HepG2 (cell line): Measurements from ENCODE around the gene CHST10. TPM values are rescaled to one million over a fixed set of nuclear protein-coding genes. Genes with fewer than 3 reads are reported as not detected.

Experiments
- ATAC-seq: fragments of 200-7000 bp; cut with Tn5 transposase; 3 replicates; pipeline ENCODE4 v1.9.1; 2020; ENCODE audit warnings: mild to moderate bottlenecking, moderate library complexity
- BruUV-seq: library from RNA; stranded (reverse); fragments of 400-500 nt; replicated peaks from 2 replicates; lab custom pipeline; 2021; lab: Mats Ljungman, UMichigan
- CTCF ChIA-PET: fragments of 300-600 bp; formaldehyde crosslinking; extraction: SDS; loops from one replicate; lab custom pipeline; 2021; ENCODE audit warnings: low total read pairs, inconsistent platforms, low intra/inter-chr PET ratio; lab: Yijun Ruan, JAX
- POLR2A ChIA-PET: fragments of 350-600 bp; sonication (Branson Sonifier 250); formaldehyde crosslinking; loops from one replicate; lab custom pipeline; 2020; ENCODE audit warnings: antibody characterized with exemption, inconsistent platforms; lab: Yijun Ruan, JAX
- DNase-seq: peaks from one replicate; pipeline ENCODE4 v3.0.0-alpha.2; 2015; ENCODE audit warnings: low spot score
- FAIRE-seq: peaks from 3 replicates; lab custom pipeline; 2011; peaks lifted over from hg19 to GRCh38; lab: Jason Lieb, UNC
- H2AFZ ChIP-seq: one replicate; pipeline ENCODE4 v1.6.1; 2011; ENCODE audit warnings: low read length, inconsistent platforms
- H3K27ac ChIP-seq: fragments of 300-600 bp; 3 replicates; pipeline ENCODE4 v1.8.0; 2011; ENCODE audit warnings: mixed run types, mild to moderate bottlenecking, mixed read lengths, low read length, inconsistent platforms; ENCODE audit not compliant: insufficient read depth; ENCODE audit errors: extremely low read length
- H3K27me3 ChIP-seq, 2 experiments: fragments of 200-600 bp in 1 of 2; 2 replicates in 1 of 2; 3 replicates in 1 of 2; pipeline versions ENCODE4 v1.6.0 to v1.8.0; 2011; ENCODE audit warnings: low read length in 2 of 2, mild to moderate bottlenecking in 2 of 2, moderate library complexity in 2 of 2, inconsistent platforms in 1 of 2; ENCODE audit not compliant: insufficient read depth in 2 of 2, control insufficient read depth in 1 of 2
- H3K36me3 ChIP-seq, 2 experiments: fragments of 200-600 bp in 1 of 2; replicated peaks in 1 of 2; 2 replicates in 1 of 2; 3 replicates in 1 of 2; pipeline versions ENCODE4 v1.5.1 to v1.8.0; 2011; ENCODE audit warnings: low read length in 2 of 2, inconsistent platforms in 1 of 2; ENCODE audit not compliant: insufficient read depth in 2 of 2, control insufficient read depth in 1 of 2
- H3K4me1 ChIP-seq: 2 replicates; pipeline ENCODE4 v1.5.1; 2012; ENCODE audit warnings: low read length, inconsistent platforms; ENCODE audit not compliant: insufficient read depth
- H3K4me2 ChIP-seq: 2 replicates; pipeline ENCODE4 v1.6.0; 2011; ENCODE audit warnings: low read depth, low read length, inconsistent platforms
- H3K4me3 ChIP-seq, 3 experiments: fragments of 200-600 bp in 1 of 3; sonication (generic), shearing (Covaris generic) in 1 of 3; replicated peaks in 1 of 3; 2 replicates each; pipeline ENCODE4 v1.5.1; 2011 to 2016; ENCODE audit warnings: low read length in 3 of 3, inconsistent platforms in 2 of 3, low read depth in 2 of 3, mild to moderate bottlenecking in 2 of 3, control low read depth in 1 of 3, mixed read lengths in 1 of 3; ENCODE audit not compliant: insufficient read depth in 1 of 3
- H3K79me2 ChIP-seq: one replicate; pipeline ENCODE4 v1.6.1; 2011; ENCODE audit warnings: low read length, inconsistent platforms; ENCODE audit not compliant: insufficient read depth
- H3K9ac ChIP-seq: 2 replicates; pipeline ENCODE4 v1.6.0; 2011; ENCODE audit warnings: mild to moderate bottlenecking, low read depth, low read length, inconsistent platforms; ENCODE audit not compliant: insufficient read depth
- H3K9me3 ChIP-seq: 2 replicates; pipeline ENCODE4 v1.5.1; 2012; ENCODE audit warnings: mild to moderate bottlenecking, low read length
- H4K20me1 ChIP-seq: 2 replicates; pipeline ENCODE4 v1.6.0; 2011; ENCODE audit warnings: inconsistent platforms, mild to moderate bottlenecking, low read length, moderate library complexity; ENCODE audit not compliant: insufficient read depth
- AGO1 ChIP-seq: fragments of 200-400 bp; formaldehyde crosslinking; IDR thresholded peaks from 2 replicates; pipeline ENCODE4 v1.6.1; 2017; ENCODE audit warnings: mild to moderate bottlenecking, low read depth, low read length, moderate library complexity; ENCODE audit not compliant: poor library complexity, severe bottlenecking
- CHD4 ChIP-seq: fragments of 200-600 bp; sonication (generic); IDR thresholded peaks from 2 replicates; pipeline ENCODE4 v1.7.0; 2017; ENCODE audit warnings: mild to moderate bottlenecking, low read length, borderline replicate concordance
- DRAP1 ChIP-seq: IDR thresholded peaks from 2 replicates; pipeline ENCODE4 v1.6.1; 2016; ENCODE audit warnings: missing genetic modification reagents, missing compliant biosample characterization
- KMT2B ChIP-seq: IDR thresholded peaks from 2 replicates; pipeline ENCODE4 v1.6.1; 2016; ENCODE audit warnings: missing genetic modification reagents, missing compliant biosample characterization
- NAIF1 ChIP-seq: sonication (generic); formaldehyde crosslinking; IDR thresholded peaks from 2 replicates; pipeline ENCODE4 v1.5.0; 2020; ENCODE audit warnings: mild to moderate bottlenecking, missing genetic modification reagents, borderline replicate concordance
- PHF20 ChIP-seq: sonication (generic); formaldehyde crosslinking; IDR thresholded peaks from 2 replicates; pipeline ENCODE4 v1.5.0; 2020; ENCODE audit warnings: mild to moderate bottlenecking, missing genetic modification reagents
- PRPF4 ChIP-seq: fragments of 200-400 bp; formaldehyde crosslinking; IDR thresholded peaks from 2 replicates; pipeline ENCODE4 v1.6.1; 2016; ENCODE audit warnings: low read length, low read depth; ENCODE audit not compliant: poor library complexity, severe bottlenecking
- RFX5 ChIP-seq: IDR thresholded peaks from 2 replicates; pipeline ENCODE4 v1.6.1; 2011; ENCODE audit warnings: low read depth, low read length, improper control_type of control experiment
- RNF219 ChIP-seq: sonication (generic); formaldehyde crosslinking; IDR thresholded peaks from 2 replicates; pipeline ENCODE4 v1.5.0; 2020; ENCODE audit warnings: mild to moderate bottlenecking, missing genetic modification reagents
- SNAI1 ChIP-seq: sonication (generic); formaldehyde crosslinking; IDR thresholded peaks from 2 replicates; pipeline ENCODE4 v1.5.0; 2020; ENCODE audit warnings: mild to moderate bottlenecking, missing genetic modification reagents, borderline replicate concordance
- SUZ12 ChIP-seq: fragments of 150-350 bp; IDR thresholded peaks from 2 replicates; pipeline ENCODE4 v1.6.1; 2014; ENCODE audit warnings: low read depth, low read length
- TEAD3 ChIP-seq: optimal IDR thresholded peaks from 2 replicates; pipeline ENCODE3; 2016; ENCODE audit warnings: borderline replicate concordance
- TERF1 ChIP-seq: sonication (generic); formaldehyde crosslinking; IDR thresholded peaks from 2 replicates; pipeline ENCODE4 v1.8.0; 2022; ENCODE audit warnings: mild to moderate bottlenecking, missing genetic modification reagents, moderate library complexity
- ZNF251 ChIP-seq: sonication (generic); formaldehyde crosslinking; IDR thresholded peaks from 2 replicates; pipeline ENCODE4 v1.9.0; 2021; ENCODE audit warnings: mild to moderate bottlenecking, missing genetic modification reagents
- ZNF263 ChIP-seq: sonication (generic); formaldehyde crosslinking; IDR thresholded peaks from 2 replicates; pipeline ENCODE4 v1.4.0; 2020; ENCODE audit warnings: missing genetic modification reagents
- ZNF501 ChIP-seq: sonication (generic); formaldehyde crosslinking; IDR thresholded peaks from 2 replicates; pipeline ENCODE4 v1.5.1; 2020; ENCODE audit warnings: mild to moderate bottlenecking, moderate library complexity, missing genetic modification reagents
- ZNF816 ChIP-seq: sonication (generic); formaldehyde crosslinking; IDR thresholded peaks from 2 replicates; pipeline ENCODE4 v1.8.0; 2022; ENCODE audit warnings: missing genetic modification reagents, mild to moderate bottlenecking, borderline replicate concordance
- ZSCAN5A ChIP-seq: sonication (generic); formaldehyde crosslinking; IDR thresholded peaks from 2 replicates; pipeline ENCODE4 v1.8.0; 2022; ENCODE audit warnings: mild to moderate bottlenecking, missing genetic modification reagents, borderline replicate concordance
- WGBS: methylation state at CpG from one replicate; pipeline ENCODE4 v1.1.6; 2017; ENCODE audit warnings: low lambda C conversion rate; 5-methylcytosine and 5-hydroxymethylcytosine counted together
- in situ Hi-C: cut with HindIII; loops from 2 replicates; pipeline ENCODE4 v1.10.0; 2017; ENCODE audit warnings: low pct_unique_long_range_greater_than_20kb; ENCODE audit not compliant: extremely low pct_ligation_motif_present
- intact Hi-C: fragments of 100-400 bp; cut with micrococcal nuclease; formaldehyde crosslinking; loops from one replicate; pipeline ENCODE4 v1.10.0; 2022; ENCODE audit not compliant: unreplicated experiment
- polyA plus RNA-seq, 8 experiments: library from polyadenylated mRNA; depleted of rRNA in 3 of 8; stranded (reverse) in 7 of 8; unstranded in 1 of 8; fragments of >200 nt; fragmentation: Illumina TruSeq in 4 of 8; extraction: Trizol in 4 of 8; gene quantifications; 2 replicates each; pipeline versions ENCODE4 v1.2.1 to v1.2.3, GENCODE V29; 2011 to 2016; ENCODE audit warnings: low read depth in 4 of 8, missing spikeins in 1 of 8, mixed read lengths in 1 of 8; ENCODE audit not compliant: insufficient read depth in 1 of 8
- total RNA-seq, 5 experiments: library from RNA; depleted of rRNA; stranded (reverse); fragments of >200 nt; fragmentation: Illumina TruSeq; extraction: Trizol; gene quantifications; 2 replicates each; pipeline ENCODE4 v1.2.3, GENCODE V29; 2016; ENCODE audit warnings: low read depth in 1 of 5

CHST10 gene
- total and polyA plus RNA-seq, 2 of the 13 experiments (the other 11 are each of a cell fraction or from before 2014, with no cell fraction given) = 10.5 to 14.2 TPM

- TF ChIP-seq KMT2B = no peak
- TF ChIP-seq ZNF816 (CRISPR knock-in tag) = no peak
- TF ChIP-seq AGO1 = no peak
- TF ChIP-seq ZSCAN5A (CRISPR knock-in tag) = no peak
- no peak for TF ChIP-seq PHF20 (CRISPR knock-in tag)
- TF ChIP-seq NAIF1 (CRISPR knock-in tag) = no peak
- no peak for TF ChIP-seq RFX5
- no peak for TF ChIP-seq SNAI1 (CRISPR knock-in tag)
- no peak for TF ChIP-seq ZNF263 (CRISPR knock-in tag)
- TF ChIP-seq TERF1 = no peak
- TF ChIP-seq RNF219 (CRISPR knock-in tag) = no peak
- TF ChIP-seq TEAD3 (CRISPR knock-in tag) = no peak
- no peak for TF ChIP-seq CHD4
- TF ChIP-seq ZNF501 (CRISPR knock-in tag) = no peak
- no peak for TF ChIP-seq DRAP1 (CRISPR knock-in tag)
- TF ChIP-seq SUZ12 = no peak
- no peak for TF ChIP-seq PRPF4
- TF ChIP-seq ZNF251 (CRISPR knock-in tag) = no peak
- Histone ChIP-seq H3K4me1 (no peaks in the 10 kb centered on the region), H3K27me3 (no peaks in the 10 kb centered on the region), H3K4me3 (no peak overlapping the region), H3K27ac (no peak overlapping the region), H4K20me1 (no peaks in the 10 kb centered on the region), H3K4me2 (no peak overlapping the region), H2AFZ (no peak overlapping the region), H3K36me3 (peaks cover 16 to 26% of the 10 kb centered on the region in 2 experiments; a peak in 4 of 5 replicates), H3K79me2 (no peaks in the 10 kb centered on the region), H3K9me3 (no peaks in the 10 kb centered on the region), H3K9ac (no peak overlapping the region)
- in situ Hi-C loops (loop anchor here (25.0 kb wide), 1 partner anchor 835 kb away; no protein-coding TSS in a partner anchor), intact Hi-C loops (no loop called here)
- FAIRE-seq = no peak
- POLR2A ChIA-PET = no interaction called here
- DNase-seq = no peak
- no TSS peak for BruUV-seq
- 87% methylated on average over 8 of the region's 12 CpGs for WGBS
- CTCF ChIA-PET = no interaction called here
- no peak for ATAC-seq
These were observed 20.2 kb downstream of the CHST10 start for GRCh38 chr2:100397118-100397860.
